Stimulated activated CD4-positive, alpha-beta T cell treated with anti-CD3 and anti-CD28 coated beads, Interleukin-4, amount 100 ng/mL, for 24 hours (primary cell): Measurements from ENCODE around the gene BPIFA2.
"Not testable (repeated sequence)": the region's sequence is repeated elsewhere in the genome, so short reads cannot be mapped to it uniquely, and the experiment has no call there.

Experiments
- DNase-seq: peaks from one replicate; pipeline ENCODE4 v3.0.0-alpha.2; 2020

Gene BPIFA2

DNA sequence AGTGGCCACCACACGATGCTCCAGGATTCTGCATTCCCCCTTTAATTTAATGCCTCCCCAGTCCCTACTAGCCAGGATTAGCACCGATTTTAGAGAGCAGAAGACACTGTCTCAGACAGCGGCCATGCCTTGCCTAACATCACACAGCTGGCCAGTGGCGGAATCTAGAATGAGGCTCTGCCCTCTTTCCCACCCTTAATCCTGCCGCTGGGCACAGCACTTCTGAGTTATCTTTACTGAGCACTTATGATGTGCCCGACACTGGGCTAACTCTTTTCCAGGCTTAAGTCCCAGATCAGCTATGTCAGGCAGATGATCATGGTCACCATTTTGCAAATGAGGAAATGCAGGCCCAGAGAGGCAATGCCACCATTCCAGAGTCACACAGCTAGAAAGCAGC is 5.6 kb upstream of the BPIFA2 start:
- DNase-seq: no peak

DNA sequence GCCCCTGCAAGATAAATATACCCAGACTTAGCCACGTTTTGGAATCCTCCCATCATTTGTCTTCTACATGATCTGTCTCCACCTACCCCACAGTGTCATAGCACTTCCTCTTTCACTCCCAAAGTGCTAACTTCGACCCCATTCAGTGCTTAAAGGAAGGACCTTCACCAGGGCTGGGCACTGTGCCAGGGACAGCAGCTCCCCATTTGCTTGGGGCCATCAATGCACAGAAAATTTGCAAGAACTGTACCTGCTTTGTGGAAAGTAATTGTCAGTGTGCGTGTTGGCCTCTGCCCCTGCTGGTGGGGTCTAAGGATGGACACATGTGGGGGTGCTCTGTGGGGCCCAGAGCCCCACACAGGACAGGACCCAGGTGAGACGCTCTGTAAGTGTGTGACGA is 5.2 kb upstream of the BPIFA2 start:
- no peak for DNase-seq

DNA sequence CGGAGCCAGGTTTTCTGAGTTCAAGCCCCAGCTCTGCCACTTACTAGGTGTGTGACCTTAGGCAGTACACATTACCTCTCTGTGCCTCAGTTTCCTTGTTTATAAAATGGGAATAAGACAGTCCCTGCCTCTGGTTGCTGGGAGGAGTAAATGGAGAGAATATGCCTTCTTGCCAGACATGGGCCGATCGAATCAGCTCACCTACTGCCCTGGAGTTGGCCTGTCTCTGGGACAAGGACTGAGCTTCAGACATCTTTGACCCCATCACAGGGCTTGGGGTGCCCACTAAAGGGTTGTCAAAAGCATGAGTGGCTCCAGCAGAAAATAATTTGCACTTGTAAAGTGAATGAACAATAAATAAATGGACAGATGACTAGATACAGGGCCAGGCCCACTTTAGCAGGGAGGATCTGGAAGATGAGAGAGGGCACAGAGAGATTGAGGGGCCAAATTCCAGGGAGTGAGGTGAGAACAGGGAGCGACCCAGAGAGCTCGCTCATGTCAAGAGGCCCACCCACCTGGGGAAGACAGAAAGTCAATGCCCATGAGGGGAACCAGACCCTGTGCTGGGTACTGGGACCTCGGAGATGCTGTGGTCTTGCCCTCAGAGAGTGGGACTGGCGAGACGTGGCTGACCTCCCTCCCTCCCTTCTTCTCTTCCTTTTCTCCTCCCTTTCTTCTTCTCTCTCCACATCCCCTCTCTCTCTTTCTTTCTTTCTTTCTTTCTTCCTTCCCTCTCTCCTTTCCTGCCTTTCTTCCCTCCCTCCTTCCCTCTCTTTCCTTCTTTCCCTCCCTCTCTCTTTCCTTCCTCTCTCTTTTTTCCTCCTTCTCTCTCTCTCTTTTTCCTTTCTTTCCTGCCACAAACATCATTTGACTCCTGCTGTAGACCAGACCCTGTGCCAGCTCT is 3.9 kb upstream of the BPIFA2 start:
- DNase-seq: no peak

DNA sequence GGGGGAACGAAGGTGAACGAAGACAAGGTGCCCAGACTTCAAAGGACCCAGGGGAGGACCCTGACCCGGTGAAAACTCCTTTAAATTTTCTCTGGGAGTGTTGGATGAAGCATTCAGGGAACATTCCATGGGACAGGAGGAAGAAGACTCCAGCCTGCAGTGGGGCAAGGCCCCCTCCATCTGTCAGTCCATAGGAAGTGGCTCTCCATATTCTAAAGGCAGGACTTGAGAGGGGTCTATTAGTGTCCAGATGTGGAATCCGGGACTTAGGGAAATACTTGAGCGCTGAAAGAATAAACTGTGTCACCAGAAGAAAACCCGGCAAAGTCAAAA is 3.2 kb upstream of the BPIFA2 start:
- DNase-seq: no peak

DNA sequence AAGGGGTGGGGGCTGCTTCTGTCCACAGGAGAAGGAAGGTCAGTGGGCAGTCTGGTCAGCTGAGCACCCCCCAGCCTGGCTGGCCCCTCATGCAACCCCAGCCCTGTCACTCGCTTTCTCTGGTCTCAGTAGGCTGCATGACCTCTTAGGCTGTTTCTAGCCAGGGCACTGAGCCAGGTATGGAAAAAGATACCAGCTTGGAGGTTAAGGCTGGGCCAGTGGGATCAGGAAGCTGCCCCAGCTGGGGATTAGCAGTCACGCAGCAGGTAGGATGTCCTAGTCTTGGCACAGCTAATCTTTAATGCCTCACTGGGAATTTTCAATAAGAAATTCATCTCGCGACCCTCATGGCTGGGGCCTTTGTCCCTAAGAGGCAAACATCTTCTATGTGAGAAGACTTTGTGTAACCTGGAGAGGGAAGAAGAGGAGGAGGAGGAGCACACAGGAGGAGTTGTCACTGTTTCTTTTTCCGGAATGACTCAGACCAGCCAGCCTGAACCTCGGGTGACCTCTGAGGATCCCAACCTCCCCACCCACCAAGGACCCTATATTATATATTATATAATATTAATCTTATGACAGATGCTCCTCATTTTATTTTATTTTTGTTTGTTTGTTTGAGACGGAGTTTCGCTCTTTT is 2.4 kb upstream of the BPIFA2 start:
- no peak for DNase-seq

DNA sequence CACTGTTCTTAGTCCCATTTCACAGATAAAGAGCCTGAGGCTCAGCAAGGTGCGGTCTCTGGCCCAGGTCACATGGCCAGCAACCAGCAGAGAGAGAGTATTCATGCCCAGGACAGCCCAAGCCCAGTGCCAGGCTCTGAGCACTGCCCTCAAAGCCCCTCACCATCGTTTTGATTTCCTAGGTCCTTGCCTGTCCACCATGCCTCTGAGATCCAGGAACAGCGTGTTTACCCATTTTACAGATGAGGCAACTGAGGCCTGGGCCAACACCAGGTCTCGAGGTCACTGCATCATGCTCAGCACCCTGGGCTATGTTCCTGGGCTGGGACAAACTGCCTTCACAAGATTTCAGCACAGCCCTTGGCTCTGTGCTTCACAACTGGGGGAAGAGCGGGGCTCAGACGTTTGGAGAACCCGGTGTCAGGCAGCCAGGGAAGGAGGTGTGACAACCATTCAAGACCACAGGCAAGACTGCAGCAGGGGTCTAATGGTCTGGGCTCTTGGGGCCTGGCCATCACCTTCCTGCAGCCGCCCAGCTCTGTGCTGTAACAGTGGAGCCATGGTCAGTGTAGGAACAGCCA is 1.3 kb upstream of the BPIFA2 start:
- DNase-seq: no peak

DNA sequence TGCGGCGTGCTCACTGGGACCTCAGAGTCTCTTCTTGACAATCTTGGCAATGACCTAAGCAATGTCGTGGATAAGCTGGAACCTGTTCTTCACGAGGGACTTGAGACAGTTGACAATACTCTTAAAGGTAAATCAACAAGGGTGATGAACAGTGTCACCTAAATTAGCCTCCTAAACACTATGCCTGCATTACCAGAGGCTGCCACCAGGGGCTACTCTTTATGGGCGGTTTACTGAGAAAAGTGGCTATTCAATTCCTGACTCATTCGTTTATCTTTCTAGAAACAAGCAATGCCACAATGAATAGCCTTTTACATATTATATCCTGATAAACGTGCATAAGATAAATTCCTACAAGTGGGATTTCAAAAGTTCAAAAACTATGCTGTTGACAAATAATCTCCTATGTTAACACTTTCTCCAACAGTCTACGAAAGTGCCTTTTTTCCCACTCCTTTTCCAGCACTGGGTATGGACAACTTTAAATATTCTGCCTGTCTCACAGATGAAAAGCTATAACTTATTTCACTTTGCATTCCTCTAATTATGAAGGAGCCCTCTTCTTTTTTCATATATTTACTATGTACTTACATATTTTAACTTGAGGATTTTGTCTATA is 1.3 kb downstream of the BPIFA2 start:
- DNase-seq: peak; percentile 14

DNA sequence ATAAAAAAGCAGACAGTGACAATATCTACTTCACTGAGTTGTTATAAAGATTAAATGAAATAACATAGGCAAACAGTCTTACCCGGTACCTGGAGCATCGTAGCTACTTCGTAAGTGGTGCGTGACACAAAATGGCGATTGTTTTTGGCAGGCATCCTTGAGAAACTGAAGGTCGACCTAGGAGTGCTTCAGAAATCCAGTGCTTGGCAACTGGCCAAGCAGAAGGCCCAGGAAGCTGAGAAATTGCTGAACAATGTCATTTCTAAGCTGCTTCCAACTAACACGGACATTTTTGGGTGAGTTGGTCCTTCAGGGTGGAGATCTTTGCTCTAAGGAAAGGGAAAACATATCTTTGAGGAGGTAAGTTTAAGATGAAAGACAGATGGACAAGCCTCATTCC is 4.8 kb downstream of the BPIFA2 start:
- no peak for DNase-seq

DNA sequence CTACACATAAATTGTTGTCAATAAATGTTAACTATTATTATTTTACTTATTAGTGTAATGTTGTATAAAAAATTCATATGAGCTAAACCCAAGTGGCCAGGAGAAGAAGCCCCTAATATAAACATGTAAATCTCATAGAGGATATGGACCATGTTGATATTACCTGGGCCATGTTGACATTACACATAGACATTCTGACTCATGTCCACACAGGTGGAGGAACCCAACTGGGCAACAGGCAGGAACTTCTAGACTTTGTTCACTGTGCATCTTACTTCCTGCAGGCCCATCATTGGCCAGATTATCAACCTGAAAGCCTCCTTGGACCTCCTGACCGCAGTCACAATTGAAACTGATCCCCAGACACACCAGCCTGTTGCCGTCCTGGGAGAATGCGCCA is 7.2 kb downstream of the BPIFA2 start:
- DNase-seq: no peak

DNA sequence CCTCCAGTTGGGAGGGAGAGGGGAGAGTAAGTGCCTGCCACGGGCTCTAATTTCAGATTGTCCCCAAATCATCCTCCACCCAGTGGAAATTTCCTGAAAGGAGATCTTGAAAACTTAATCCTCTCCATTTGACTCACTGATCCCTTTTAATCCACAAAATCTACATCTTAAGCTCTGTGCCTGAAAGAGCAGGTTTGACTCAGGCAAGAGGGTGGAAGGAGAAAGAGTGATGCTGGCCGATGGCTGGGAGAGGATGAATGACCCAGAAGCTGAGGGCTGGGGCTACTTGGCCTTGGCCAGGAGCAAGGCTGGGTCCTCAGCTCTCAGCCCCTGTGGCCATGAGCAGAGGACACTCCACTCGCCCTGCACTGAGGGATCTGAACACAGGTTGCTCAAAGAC is 8.1 kb downstream of the BPIFA2 start:
- no peak for DNase-seq

DNA sequence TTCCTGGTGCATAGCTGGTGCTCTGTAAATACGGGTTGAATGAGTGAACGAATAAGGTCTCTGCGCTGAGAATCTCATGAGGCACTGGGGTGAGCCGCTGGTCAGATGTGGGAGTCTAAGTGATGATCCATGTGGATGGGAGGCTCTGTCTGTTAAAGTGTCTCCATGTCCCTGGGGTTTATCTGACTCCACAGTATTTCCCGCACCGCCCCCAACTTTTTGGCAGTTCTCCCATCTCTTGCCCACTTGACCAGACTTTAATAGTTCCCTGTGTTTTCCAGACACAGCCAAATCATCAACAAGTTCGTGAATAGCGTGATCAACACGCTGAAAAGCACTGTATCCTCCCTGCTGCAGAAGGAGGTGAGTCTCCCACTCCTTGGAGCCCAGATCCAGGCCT is 9.9 kb downstream of the BPIFA2 start:
- no peak for DNase-seq

DNA sequence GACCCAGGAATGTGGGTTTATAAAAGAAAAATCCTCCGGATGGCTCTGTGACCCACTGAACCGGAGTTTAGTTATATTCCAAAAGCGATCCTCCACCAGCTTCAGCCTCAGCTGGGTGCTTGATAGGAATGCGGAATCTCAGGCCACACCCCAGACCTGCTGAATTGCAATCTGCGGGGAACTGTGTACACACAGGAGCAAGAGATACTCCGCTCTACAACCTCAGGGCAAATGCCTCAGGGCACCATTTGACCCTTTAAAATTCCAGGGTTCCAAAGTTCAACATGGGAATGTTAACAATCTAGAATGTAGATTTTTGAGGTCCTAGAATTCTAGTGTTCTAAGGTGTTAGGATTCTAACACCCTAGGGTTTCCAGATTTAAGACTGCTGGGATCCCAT is 10.8 kb downstream of the BPIFA2 start:
- no peak for DNase-seq

DNA sequence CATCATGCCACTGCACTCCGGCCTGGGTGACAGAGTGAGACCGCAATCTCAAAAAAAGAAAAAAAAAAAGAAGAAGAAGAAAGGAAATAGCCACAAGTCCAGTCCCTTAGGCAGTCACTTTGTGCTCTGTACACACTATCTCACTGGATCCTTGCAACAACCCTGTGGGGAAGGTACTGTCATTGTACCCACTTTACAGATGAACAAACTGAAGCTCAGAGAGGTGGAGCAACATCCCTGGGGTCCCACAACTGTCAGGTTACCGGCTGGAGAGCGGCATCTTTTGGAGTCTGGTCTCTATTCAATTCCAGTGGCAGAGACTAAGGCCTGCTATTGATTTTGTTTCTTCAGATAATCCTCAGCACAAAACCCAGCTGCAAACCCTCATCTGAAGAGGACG is 12.2 kb downstream of the BPIFA2 start:
- DNase-seq: no peak

DNA sequence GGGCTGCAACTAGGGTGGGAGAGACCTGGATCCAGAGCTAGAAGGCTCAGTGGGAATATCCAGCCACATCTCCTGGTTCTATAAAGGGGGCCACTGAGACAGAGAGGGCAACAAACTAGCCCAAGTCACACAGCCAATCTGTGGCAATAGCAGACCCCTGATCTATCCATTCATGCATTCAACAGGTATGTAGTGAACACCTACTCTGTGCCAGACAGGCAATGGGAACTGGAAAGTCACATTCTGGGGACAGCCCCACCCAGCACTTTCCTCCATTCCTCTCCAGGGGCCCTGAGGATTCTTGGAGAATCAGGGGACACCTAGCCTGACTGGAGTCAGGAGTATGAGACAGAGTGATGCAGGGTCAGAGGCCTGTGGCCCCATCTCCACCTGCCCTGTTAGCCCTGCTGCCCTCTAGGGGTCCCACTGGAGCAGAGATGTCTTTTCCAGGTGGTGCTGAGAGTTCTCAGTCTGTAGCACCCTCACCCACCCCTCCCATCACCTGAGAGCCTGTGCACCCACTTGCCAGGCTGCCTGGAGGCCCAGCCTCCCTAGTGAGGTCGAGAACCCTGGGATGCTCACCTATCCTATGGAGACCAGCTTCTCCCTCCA is 13.6 kb downstream of the BPIFA2 start:
- DNase-seq: no peak

DNA sequence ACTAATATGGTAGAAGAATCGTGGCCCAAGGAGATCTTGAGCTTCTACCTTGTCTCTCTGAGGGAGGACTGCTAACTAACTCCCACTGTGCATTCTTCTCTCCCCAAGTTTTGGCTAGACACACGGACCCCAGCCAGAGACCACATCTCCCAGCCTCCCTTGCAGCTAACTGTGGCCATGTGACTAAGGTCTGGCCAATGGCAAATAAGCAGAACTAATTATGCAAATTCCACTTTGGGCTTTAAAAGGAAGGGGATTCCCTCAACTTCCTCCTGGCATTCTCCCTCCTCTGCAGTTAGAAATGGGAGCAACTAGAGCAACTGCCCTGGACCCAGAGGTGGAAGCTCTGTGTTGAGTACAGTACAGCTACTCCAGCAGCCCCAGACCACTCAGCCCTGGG is 15.4 kb downstream of the BPIFA2 start:
- DNase-seq: no peak

DNA sequence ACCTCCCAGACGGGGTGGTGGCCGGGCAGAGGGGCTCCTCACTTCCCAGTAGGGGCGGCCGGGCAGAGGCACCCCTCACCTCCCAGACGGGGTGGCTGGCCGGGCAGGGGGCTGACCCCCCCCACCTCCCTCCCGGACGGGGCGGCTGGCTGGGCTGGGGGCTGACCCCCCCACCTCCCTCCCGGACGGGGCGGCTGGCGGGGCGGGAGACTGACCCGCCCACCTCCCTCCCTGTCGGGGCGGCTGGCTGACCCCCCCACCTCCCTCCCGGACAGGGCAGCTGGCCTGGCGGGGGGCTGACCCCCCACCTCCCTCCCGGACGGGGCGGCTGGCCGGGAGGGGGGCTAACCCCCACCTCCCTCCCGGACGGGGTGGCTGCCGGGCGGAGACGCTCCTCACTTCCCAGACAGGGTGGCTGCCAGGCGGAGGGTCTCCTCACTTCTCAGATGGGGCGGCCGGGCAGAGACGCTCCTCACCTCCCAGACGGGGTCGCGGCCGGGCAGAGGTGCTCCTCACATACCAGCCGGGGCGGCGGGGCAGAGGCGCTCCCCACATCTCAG is 17.2 kb downstream of the BPIFA2 start:
- DNase-seq: not testable (repeated sequence)

DNA sequence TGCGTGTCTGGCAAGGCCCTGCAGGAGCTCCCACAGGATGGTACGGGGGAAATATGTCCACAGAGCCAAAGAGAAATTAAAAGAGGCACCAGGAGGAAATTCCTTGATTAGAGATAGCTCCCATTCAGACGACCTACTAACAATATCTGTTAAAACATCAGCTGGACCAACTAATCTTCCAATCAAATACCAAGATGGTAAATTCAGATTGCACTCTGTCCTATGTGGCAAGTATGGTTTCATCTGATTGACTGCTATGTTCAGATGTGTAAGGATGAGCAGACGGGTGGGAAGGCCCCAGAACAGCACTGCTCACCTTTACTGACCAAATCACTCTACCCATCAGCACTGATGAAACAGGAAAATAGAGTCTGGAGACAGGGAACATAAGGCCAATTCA is 19.5 kb downstream of the BPIFA2 start:
- DNase-seq: no peak

DNA sequence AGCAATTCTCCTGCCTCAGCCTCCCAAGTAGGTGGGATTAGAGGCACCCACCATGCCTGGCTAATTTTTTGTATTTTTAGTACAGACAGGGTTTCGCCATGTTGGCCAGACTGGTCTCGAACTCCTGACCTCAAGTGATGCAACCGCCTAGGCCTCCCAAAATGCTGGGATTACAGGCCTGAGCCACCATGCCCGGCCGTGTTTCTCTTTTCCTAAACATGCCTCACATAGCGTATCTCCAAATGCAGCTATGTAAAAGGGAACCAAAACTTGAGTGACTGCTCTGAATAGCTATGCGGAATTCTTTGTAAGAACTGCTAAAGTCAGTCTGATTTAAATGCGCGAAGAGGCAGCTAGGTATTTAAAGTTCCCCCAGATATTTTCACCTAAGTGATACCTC is 20.5 kb downstream of the BPIFA2 start:
- no peak for DNase-seq

DNA sequence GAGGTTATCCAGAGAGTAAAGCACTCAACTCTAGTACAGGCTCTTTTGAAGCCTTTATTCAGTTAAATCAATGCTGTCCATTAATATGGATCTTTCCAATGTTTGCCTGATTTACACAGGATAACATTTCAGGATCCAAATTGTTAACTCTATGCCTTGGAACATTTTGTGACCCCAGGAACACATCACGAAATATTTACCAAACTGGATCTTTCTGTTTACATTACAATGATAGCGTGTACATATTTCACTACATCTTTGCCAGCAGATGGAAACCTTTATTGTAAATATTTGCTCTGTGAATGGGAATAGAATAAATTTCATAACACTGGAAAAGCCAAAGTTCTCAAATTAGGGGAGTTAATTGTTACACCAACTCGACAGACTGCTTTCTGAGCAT is 23.5 kb downstream of the BPIFA2 start:
- DNase-seq: no peak

DNA sequence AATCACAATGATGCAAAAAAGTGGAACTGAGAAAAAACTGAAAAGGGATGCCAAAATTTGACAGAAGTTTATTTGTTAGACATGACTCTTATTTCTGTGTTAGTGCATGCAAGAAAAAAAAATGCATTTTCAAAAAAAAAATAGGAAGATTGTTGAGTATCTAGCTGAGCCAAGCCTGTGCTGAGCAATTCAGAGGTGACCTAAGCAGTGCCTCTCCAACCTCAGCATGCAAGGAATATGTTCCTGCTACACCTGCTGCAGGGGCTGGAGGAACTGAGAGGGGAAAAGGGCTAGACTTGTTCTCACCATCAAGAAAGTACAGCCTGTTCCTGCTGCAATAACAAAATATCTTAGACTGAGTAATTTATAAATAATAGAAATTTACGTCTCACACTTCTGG is 24.0 kb downstream of the BPIFA2 start:
- DNase-seq: no peak

DNA sequence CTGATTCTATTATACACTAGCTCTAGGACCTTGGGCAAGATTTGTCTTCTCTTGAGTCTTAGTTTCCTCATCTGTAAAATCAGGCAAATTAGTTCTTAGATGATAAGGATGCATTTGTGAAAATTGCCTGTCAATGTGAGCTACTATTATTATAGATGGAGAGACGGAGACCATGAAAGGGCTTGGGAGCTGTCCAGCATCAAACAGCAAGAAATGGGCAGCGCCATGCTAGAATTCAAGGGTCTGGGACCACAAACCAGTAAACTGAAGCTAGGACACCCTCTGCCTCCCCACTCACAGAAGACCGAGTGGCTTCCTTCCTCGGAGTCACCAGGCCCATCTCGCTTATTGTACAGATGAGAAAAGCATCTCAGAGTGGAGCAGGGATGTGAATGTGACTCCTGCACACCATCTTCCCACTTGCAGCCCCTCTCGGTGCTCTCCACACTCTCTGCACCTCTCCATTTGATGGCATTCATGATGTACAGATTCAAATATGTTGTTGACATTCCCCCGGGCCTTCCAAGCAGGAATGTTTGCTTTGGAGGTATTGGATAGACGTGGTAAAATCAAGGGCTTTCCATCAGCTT is 25.0 kb downstream of the BPIFA2 start:
- no peak for DNase-seq

DNA sequence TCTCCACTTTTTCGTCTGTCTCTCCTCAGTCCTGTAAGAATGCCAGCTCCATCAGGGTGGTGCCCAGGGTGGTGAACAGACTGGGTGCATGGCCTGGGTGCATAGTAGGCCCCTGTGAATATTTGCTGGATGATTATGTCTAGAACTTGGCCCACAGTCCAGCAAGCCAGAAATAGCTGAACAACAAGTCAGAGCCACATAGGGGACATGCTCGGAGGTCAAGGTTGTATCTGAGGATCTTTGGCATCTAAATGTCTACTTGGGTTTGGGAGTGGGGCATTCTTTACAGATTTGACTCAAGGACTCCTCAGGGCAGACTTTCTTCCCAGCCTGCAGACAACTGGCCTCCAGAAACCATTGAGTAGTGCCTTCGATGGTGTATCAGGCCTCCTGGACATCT is 31.1 kb downstream of the BPIFA2 start:
- DNase-seq: no peak

DNA sequence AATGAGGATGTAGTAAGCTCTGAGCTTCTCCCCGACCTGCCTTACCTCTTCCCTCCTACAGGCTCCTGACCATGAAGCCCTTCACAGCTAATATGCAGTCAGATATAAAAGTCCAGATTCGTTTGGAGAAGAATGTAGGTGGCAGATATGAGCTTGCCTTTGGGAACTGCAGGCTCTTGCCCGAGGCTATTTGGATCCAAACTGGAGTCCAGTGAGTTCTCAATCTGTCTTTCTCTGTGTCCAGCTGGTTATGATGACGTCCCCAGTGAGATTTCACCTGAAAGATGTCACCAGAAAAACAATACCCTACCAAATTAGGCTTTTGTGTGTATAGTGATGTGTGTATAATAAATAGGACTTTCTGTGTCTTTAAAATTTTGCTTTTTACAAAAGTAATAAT is 34.5 kb downstream of the BPIFA2 start:
- no peak for DNase-seq
